Fibroblast of pulmonary artery (primary cell): ENCODE measurements around the gene MRM1.

Source experiments
- DNase-seq: peaks from one replicate; pipeline ENCODE4 v3.0.0-alpha.2; 2010; ENCODE audit warnings: low read depth
- H3K4me3 ChIP-seq: replicated peaks from 2 replicates; pipeline ENCODE4 v1.5.1; 2011; ENCODE audit warnings: low read depth, mild to moderate bottlenecking, control low read depth, low read length, moderate library complexity
- TF ChIP-seq, protein P1 (sequence below): IDR thresholded peaks from 2 replicates; pipeline ENCODE4 v1.5.1; 2011; ENCODE audit warnings: mild to moderate bottlenecking, control low read depth, low read length, inconsistent platforms; ENCODE audit errors: missing control alignments

Gene MRM1

DNA sequence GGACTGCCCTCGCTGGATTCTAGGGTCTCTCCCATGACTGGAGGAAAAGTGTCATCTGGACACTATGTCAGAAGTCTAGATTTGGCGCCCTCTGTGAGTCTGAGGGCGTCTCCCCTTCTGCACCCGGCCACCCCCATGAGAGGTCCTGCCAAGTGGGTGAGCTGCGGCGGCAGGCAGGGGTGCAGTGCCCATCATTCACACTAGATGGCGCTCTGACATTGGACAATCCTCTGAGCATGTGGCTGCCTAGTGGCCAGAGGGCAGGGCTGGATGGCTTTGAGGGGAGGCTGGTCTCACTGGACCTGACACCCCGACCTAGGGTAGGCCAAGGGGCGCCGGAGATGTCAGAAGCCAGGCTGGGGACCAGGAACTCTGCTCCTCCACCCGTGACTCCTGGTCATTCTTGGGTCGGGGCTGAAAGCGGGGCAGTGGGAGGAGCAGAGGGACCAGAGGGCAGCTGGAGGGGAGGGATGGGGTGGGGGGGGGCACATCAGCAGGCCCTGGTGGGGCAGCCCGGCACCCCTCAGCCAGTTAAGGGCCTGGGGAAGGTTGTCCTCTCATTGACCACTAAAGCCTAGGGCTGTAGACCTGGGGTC lies 28.0 kb downstream of the MRM1 start:
- peak; percentile 74 for DNase-seq
- no peak overlapping the region for H3K4me3 ChIP-seq
- TF ChIP-seq, protein P1, sequence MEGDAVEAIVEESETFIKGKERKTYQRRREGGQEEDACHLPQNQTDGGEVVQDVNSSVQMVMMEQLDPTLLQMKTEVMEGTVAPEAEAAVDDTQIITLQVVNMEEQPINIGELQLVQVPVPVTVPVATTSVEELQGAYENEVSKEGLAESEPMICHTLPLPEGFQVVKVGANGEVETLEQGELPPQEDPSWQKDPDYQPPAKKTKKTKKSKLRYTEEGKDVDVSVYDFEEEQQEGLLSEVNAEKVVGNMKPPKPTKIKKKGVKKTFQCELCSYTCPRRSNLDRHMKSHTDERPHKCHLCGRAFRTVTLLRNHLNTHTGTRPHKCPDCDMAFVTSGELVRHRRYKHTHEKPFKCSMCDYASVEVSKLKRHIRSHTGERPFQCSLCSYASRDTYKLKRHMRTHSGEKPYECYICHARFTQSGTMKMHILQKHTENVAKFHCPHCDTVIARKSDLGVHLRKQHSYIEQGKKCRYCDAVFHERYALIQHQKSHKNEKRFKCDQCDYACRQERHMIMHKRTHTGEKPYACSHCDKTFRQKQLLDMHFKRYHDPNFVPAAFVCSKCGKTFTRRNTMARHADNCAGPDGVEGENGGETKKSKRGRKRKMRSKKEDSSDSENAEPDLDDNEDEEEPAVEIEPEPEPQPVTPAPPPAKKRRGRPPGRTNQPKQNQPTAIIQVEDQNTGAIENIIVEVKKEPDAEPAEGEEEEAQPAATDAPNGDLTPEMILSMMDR, result peak; percentile 91

DNA sequence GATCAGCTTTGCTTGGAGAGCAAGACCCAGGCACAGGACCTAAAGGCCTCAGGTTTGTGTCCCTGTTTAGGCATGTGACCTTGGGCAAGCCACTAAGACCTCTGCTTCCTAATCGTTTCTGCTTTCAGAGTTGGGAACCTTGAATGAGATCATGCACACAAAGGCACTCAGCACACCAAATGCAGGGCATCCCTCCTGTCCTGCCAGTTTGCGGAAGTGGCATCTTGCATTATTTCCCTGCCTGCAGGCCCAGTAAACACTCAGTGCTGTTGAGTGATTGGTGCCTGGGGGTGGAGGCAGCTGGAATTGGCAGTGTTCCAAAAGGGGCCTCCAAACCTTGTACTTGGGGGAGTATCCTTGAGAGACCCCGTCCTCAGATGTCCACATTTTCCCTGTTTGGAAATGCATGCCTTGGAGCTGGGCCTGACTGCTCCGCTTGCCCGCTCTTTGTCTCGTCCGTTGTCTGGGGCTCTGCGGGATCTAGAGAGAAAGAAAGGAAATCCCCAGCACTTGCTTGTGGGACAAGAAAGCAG lies 28.7 kb downstream of the MRM1 start:
- DNase-seq, result no peak
- no peak overlapping the region for H3K4me3 ChIP-seq
- TF ChIP-seq, protein P1, result no peak

DNA sequence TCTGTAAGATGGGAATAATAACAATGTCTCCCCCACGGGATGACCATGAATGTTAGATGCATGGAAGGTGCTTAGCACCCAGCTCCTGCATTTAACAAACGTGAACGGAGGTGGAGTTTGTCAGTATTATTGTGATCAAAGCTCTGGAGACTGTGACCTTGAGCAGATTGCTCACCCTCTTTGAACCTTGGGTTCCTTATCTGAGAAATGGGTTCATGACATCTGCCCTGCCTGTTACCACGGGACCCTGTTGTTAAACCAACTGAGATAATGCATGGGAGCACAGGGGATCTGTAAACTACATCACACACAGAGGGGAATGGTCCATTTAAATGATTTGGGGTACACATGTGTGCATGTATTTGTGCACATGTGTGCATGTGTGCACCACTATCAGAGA lies 29.6 kb downstream of the MRM1 start:
- TF ChIP-seq, protein P1, result no peak
- DNase-seq, result no peak
- H3K4me3 ChIP-seq, result no peak overlapping the region

DNA sequence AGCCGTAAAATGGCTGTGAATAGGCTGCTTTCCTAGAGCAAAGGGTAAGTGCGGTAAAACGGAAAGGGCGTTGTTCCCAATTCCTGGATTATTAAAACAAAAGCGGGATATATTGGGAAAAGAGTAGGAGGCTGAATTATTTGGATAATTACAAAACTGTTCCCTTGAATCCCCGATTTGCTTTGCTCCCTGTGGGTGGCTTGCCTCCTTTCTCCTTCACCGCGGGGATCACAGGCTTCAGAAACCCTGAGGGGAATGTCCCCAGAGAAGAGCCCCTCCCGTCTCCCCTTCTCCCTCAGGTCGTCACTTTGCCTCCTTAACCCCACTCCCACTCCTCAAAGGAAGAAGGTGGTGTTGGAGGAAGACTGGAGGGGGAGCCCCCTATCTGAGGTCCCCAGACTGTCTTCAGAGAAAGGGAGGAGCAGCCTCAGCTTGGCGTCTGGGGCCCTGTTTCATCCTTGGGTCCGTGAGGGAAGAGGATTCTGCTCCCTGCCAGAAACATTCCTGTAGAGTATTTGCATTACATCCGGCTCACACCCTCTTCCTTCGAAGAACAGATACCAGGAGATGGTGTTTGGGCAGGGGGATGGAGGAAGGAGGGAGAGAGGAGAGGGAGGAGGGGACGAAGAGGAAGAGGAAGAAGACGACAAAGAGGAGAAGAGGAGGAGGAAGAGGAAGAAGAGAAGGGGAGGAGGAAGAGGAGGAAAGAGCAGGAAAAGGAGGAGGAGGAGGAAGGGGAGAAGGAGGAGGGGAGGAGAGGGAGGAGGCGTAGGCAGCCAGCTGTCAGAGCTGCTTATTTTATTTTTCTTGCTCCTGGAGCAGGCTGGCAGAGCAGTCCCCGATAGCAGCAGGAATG lies 31.8 kb downstream of the MRM1 start:
- TF ChIP-seq, protein P1, result no peak
- no peak for DNase-seq
- H3K4me3 ChIP-seq, result no peak overlapping the region

DNA sequence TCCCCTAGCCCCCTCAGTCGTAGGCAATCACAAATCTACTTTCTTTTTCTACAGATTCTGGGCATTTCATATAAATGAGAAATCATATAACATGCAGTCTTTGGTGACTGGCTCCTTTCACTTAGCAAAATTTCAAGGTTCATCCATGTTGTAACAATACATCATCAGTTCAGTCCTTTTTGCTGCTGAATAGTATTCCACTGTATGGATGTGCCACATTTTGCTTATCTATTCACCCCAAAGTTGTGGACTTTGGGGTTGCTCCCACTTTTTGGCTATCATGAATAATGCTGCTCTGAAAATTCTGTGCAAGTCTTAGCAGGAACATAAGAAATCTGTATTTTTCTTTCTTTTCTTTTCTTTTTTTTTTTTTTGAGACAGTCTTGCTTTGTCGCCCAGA lies 39.0 kb downstream of the MRM1 start:
- TF ChIP-seq, protein P1, result no peak
- DNase-seq, result no peak
- H3K4me3 ChIP-seq, result no peak overlapping the region

DNA sequence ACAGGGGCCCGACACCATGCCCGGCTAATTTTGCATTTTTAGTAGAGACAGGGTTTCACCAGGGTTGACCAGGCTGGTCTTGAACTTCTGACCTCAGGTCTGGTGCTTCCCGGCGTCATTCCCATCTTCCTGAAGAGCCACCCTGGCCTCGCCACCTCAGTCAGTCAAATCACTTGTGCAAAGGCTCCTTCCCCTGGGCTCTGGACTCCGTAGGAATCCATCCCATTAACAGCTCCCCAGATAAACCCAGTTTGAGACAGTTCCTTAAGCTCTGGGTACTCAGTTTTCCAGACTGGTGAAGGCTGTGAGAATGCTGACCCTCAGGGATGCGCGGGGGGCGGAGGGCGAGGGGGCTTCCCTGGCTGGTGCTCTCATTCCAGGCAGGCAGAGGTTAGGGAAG lies 39.5 kb downstream of the MRM1 start:
- TF ChIP-seq, protein P1, result no peak
- DNase-seq, result no peak
- no peak overlapping the region for H3K4me3 ChIP-seq
